NCI-H446 (cell line): ENCODE results near the gene P2RY8.
"Not testable (repeated sequence)": the region's sequence is repeated elsewhere in the genome, so short reads cannot be mapped to it uniquely, and the experiment has no call there.

ENCODE experiments used
- DNase-seq, 2 experiments: peaks; one replicate each; lab custom pipeline; 2025; lab: John Stamatoyannopoulos, UW

The P2RY8 gene

GRCh38 chrX:1518512-1518911, 18.5 kb downstream of the P2RY8 start:
- no peak for DNase-seq

GRCh38 chrX:1516596-1517104, 20.3 kb downstream of the P2RY8 start:
- DNase-seq: no peak

GRCh38 chrX:1511829-1512228, 25.2 kb downstream of the P2RY8 start:
- DNase-seq: no peak

DNA sequence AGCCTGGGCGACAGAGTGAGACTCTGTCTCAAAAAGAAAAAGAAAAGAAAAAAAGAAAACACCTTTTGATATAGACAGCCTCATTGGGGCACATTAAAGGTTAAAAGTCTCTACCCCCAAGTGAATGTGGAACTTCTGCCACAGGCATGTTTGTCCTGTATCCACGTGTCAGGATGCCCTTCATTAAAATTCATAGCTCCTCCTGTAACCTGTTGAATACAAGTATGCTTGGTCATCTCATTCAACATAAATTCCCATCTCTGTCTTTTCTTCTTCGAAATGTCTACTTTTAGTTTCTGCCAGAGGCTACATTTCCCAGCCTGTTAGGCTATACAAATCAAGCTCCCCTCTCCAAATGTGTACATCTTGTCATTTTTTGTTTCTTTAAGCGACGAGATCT, 25.8 kb downstream of the P2RY8 start:
- no peak for DNase-seq

DNA sequence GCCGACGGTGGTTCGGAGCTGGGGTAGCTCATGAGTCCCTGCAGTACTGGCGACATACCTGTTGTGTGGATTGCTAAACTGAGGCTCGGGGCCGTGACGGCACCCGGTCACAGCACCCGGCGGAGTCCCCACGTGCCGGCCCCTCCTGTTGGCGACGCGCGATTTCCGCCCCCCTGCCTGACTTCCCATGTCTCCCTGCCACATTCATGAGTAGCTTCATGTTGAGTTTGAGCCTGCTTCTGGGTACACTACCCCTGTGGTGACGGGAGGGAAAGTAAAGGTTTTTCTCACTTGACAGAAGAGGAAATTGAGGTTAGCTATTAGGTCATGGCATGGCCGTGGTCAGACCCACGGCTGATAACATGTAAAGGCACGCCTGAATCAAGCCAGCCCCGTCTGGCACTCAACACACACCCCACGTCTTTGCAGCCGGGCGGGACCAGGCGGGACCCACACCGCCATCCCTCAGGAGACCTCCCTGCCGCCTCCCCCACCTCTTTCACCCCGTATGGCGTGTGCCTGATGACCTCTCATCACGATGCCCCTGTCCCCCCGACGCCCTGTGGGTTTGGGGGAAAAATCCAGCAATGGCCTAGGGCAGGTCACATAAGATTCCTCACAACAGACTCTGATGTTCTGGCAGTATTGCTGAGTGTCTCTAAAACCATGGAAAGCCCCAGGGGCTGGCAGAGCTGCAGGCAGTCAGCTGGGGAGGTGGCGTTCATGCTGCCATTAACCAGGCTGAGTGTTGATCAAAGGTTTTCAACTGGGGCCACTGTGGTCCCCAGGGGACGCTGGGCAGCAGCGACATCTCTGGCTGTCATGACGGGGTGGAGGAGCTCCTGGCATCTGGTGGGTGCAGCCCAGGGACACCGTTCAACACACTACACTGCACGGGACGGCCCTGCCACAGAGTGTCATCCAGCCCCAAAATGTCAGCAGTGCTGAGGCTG, 29.2 kb downstream of the P2RY8 start:
- DNase-seq: no peak

DNA sequence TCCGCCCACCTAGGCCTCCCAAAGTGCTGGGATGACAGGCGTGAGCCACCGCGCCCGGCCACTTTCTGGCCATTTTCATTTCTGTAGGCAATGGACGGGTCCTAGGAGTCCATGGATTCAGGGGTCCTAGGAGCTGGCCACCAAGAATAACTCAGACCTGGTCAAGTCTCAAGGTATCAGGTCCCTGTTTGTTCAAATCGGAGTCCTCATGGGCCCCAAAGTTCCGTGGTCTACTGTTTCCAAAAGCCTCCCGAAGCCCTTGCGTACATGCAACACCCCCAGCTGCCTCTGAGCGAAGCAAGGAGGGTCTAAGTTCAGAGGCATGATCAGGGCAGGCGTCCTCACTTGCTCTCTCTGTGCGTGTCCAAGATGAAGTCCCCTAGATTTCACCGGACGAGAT, 30.1 kb downstream of the P2RY8 start:
- no peak for DNase-seq

GRCh38 chrX:1502853-1503252, 34.1 kb downstream of the P2RY8 start:
- no peak for DNase-seq

DNA sequence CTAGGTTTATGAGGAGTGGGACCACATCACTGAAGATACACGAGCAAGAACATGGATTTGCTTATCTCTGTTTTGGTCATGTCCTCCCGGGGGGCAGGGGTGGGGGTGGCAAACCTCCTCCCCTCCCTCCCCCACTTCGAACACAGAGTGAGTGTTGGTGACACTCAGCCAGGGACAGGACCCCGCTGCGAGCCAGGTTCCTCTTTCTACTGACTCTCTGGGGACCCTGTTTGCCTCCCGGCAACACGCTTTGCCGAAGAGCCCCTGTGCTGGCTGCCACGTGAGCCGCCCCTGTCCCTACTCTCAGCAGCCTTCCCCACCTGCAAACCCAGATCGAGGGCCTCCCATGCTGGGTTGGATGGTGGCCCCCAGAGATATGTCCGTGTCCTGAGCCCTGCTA, 34.7 kb downstream of the P2RY8 start:
- no peak for DNase-seq

DNA sequence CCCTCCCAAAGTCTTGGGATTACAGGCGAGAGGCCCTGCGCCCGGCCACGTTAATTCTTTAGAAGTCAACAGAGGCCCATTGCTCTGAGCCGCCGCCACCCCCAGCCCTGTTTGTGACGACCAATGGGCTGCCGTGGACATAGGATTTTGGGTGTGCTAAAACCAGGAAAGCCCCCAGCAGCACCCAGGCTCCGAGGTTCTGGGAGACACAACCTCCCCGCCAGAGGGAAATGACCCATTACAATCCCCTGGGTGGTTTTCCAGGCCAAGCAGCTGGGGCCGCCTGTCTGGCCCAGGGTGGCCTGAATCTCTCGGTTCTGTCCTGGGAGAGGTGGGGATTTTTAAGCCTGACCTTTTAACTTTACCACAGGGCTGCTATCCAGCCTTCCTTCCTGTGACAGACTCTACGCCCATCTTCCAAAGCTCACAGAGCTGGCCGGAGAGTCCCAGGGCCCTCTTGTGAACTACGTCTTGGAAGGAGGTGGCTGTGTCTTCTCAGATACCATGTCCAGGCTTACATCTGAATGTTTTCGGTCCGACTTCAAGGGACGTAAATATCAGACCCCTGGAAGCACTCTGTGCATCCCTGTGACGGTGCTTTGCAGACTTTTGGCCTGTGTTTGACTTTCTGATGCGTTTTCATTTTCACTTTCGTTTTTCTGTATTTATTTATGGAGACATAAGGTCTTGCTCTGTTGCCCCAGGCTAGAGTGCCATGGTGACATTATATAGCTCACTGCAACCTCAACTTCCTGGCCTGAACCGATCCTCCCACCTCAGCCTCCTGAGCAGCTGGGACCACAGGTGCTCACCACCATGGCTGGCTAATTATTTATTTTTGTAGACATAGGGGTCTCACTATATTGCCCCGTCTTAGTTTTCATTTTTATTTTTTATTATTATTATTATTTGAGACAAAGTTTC, 36.0 kb downstream of the P2RY8 start:
- DNase-seq: no peak

DNA sequence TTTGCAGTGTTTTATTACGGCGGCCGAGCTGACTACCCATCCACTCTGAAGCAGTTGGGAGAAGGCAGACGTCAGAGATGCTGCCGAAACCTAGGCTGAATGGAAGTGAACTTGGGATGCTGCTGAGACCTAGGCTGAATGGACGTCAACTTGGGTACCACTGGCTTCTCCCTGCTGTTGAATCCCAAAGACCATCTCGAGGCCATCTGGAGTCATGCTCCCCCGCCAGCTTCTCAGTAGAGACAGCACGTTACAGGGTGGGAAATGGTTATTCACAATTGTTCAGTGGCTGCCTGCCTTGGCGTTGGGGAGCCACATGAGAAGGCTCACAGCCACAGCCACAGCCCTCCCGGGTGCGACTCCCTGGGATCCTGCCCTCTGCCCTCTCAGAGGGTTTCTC, 40.9 kb downstream of the P2RY8 start:
- DNase-seq: no peak

DNA sequence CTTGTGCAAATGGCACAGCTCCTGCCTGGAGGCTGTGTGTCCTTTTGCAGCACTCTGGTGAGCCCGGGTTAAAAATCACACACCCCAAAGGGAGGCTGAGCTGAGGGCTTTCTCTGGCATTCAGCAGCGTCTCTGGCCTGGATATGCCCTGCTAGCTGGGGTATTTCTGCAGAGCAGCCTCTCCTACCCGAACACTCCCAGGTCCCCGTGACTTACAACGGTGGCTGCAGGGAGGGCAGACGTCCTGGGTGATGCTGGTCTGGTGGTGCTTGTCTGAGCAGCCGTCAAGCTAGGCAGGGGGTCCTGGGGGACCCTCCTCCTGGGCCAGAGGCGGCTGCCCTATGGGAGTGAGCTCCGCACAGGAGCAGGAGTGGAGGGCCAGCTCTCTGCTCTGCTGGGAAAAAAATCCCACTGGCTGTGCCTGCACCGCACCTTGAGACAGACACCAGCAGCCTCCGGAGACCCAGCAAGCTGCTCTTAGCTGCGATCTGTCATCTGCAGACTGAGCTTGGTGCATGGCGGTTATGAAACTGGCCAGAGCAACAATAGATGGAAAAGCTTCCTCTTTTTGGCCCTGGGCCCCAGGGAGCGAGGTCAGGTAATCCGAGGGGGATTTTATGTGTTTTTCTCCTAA, 43.0 kb downstream of the P2RY8 start:
- DNase-seq: no peak

DNA sequence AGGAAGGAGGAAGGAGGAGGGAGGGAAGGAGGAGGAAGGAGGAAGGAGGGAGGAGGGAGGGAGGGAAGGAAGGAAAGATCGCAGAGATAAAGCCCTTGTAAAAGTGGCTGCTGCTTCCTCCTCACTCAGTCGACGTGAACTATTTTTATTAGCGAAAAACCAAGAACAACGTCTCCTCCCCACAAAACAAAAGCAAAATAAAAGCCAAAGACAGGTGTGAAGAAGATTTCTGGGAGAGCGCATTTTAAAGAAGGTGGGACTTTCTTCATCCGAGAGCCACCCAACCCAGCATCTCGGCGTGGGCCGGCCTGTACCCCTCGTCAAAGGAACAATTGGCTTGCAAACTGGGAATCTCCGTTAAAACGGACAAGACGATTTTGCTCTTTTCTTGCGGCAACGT, 43.6 kb downstream of the P2RY8 start:
- DNase-seq: no peak

- DNase-seq: no peak
These were observed 44.5 kb downstream of the P2RY8 start for GRCh38 chrX:1492421-1493012.

- no peak for DNase-seq
These were observed 45.1 kb downstream of the P2RY8 start for GRCh38 chrX:1491851-1492349.

GRCh38 chrX:1491248-1491647, 45.7 kb downstream of the P2RY8 start:
- not testable (repeated sequence) for DNase-seq

- not testable (repeated sequence) for DNase-seq
These were observed 46.3 kb downstream of the P2RY8 start for GRCh38 chrX:1490723-1491122.

DNA sequence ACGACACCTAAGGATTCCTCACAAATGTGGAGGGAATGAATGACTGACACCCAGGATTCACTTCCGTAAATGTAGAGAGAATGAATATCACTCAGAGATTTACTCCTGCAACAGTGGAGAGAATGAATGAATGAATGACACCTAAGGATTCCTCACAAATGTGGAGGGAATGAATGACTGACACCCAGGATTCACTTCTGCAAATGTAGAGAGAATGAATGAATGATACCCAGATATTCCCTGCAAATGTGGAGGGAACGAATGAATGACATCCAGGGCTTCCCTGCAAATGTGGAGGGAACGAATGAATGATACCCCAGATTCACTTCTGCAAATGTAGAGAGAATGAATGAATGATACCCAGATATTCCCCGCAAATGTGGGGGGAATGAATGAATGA, 47.6 kb downstream of the P2RY8 start:
- DNase-seq: not testable (repeated sequence)

- DNase-seq: no peak
These were observed 48.2 kb downstream of the P2RY8 start for GRCh38 chrX:1488745-1489144.

- no peak for DNase-seq
These were observed 48.8 kb downstream of the P2RY8 start for GRCh38 chrX:1488141-1488540.

DNA sequence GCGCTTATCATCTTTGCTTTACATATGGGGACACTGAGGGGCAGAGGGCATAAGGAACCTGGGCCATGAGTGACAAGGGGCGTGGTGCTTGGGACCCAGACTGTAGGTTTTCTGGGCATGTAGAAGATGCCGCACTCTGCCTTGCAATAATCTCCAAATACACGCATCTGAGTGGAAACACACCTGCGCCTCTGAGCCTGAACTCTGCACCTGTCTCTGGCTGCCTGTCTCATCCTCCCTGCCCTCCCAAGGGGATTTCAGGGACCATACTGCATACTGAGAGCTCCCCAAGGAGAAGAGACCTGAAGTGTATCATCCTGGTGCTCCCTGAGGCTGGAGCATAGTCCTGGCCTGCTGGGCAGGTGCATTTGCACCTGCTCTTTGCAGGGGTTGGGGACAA, 49.6 kb downstream of the P2RY8 start:
- DNase-seq: no peak

GRCh38 chrX:1486749-1487361, 50.1 kb downstream of the P2RY8 start:
- DNase-seq: no peak
